WTC11 (cell line): ENCODE measurements around the gene BICD1. TPM values are rescaled to one million over a fixed set of nuclear protein-coding genes. Genes with fewer than 3 reads are reported as not detected.

Source experiments
- ATAC-seq: fragments of 200-7000 bp; cut with Tn5 transposase; 2 replicates; pipeline ENCODE4 v1.10.0; 2021; ENCODE audit warnings: mild to moderate bottlenecking, moderate library complexity
- CTCF ChIA-PET: fragments of 300-600 bp; sonication (Branson Sonifier 250); formaldehyde crosslinking; loops from one replicate; lab custom pipeline; 2021; ENCODE audit warnings: antibody characterized with exemption; lab: Charles Lee
- POLR2A ChIA-PET: fragments of 350-600 bp; sonication (Branson Sonifier 250); formaldehyde crosslinking; loops from one replicate; lab custom pipeline; 2021; ENCODE audit warnings: antibody characterized with exemption; lab: Charles Lee
- DNase-seq: peaks from one replicate; pipeline ENCODE4 v3.0.0; 2021; ENCODE audit warnings: low spot score
- H3K27ac Mint-ChIP-seq: 2 replicates; pipeline ENCODE4 v1.8.0; 2021; ENCODE audit warnings: mixed read lengths
- H3K27me3 Mint-ChIP-seq: 2 replicates; pipeline ENCODE4 v1.8.0; 2021; ENCODE audit warnings: low read depth, mild to moderate bottlenecking, moderate library complexity, mixed read lengths
- H3K36me3 Mint-ChIP-seq: 2 replicates; pipeline ENCODE4 v1.8.0; 2021; ENCODE audit warnings: mixed read lengths
- H3K4me1 Mint-ChIP-seq: 2 replicates; pipeline ENCODE4 v1.8.0; 2022; ENCODE audit warnings: mixed read lengths
- H3K4me3 Mint-ChIP-seq: 2 replicates; pipeline ENCODE4 v1.8.0; 2021; ENCODE audit warnings: mild to moderate bottlenecking, moderate library complexity, mixed read lengths
- H3K9me3 Mint-ChIP-seq: 2 replicates; pipeline ENCODE4 v1.8.0; 2021; ENCODE audit warnings: mixed read lengths
- CREM ChIP-seq: sonication (generic); formaldehyde crosslinking; IDR thresholded peaks from 2 replicates; pipeline ENCODE4 v1.8.1; 2022; ENCODE audit warnings: mild to moderate bottlenecking, missing genetic modification reagents, moderate library complexity
- CTCF ChIP-seq: fragments of 200-600 bp; IDR thresholded peaks from 2 replicates; pipeline ENCODE4 v1.8.0; 2022; ENCODE audit warnings: antibody characterized with exemption
- FOXJ3 ChIP-seq: sonication (generic); formaldehyde crosslinking; IDR thresholded peaks from 2 replicates; pipeline ENCODE4 v1.9.0; 2021; ENCODE audit warnings: missing genetic modification reagents, mild to moderate bottlenecking, borderline replicate concordance
- GTF2I ChIP-seq: fragments of 250-450 bp; sonication (Bioruptor Pico); conservative IDR thresholded peaks from 2 replicates; pipeline ENCODE4 v1.4.0; 2021; ENCODE audit warnings: mild to moderate bottlenecking
- HMGXB4 ChIP-seq: sonication (generic); formaldehyde crosslinking; IDR thresholded peaks from 2 replicates; pipeline ENCODE4 v1.8.1; 2023; ENCODE audit warnings: mild to moderate bottlenecking, moderate library complexity, missing genetic modification reagents
- MAX ChIP-seq: sonication (generic); formaldehyde crosslinking; IDR thresholded peaks from 2 replicates; pipeline ENCODE4 v1.8.0; 2022; ENCODE audit warnings: mild to moderate bottlenecking, missing genetic modification reagents
- OVOL2 ChIP-seq: fragments of 250-450 bp; sonication (Bioruptor Pico); IDR thresholded peaks from 2 replicates; pipeline ENCODE4 v1.9.0; 2021; ENCODE audit warnings: mild to moderate bottlenecking, borderline replicate concordance
- RORB ChIP-seq: fragments of 250-450 bp; sonication (Bioruptor Pico); IDR thresholded peaks from 2 replicates; pipeline ENCODE4 v1.9.0; 2021; ENCODE audit warnings: mild to moderate bottlenecking
- TEAD1 ChIP-seq: sonication (generic); formaldehyde crosslinking; IDR thresholded peaks from 2 replicates; pipeline ENCODE4 v1.8.0; 2022; ENCODE audit warnings: mild to moderate bottlenecking, missing genetic modification reagents
- ZBTB21 ChIP-seq: sonication (generic); formaldehyde crosslinking; IDR thresholded peaks from 2 replicates; pipeline ENCODE4 v1.8.1; 2023; ENCODE audit warnings: mild to moderate bottlenecking, missing genetic modification reagents, borderline replicate concordance
- ZNF121 ChIP-seq: sonication (generic); formaldehyde crosslinking; IDR thresholded peaks from 2 replicates; pipeline ENCODE4 v1.8.0; 2023; ENCODE audit warnings: missing genetic modification reagents
- ZNF532 ChIP-seq: fragments of 250-450 bp; sonication (Bioruptor Pico); IDR thresholded peaks from 2 replicates; pipeline ENCODE4 v1.9.0; 2021; ENCODE audit warnings: mild to moderate bottlenecking, borderline replicate concordance
- total RNA-seq: library from RNA; stranded (reverse); gene quantifications from 3 replicates; pipeline ENCODE4 v1.2.3, GENCODE V29; 2021
- TF ChIP-seq, protein P1 (sequence below): sonication (generic); formaldehyde crosslinking; conservative IDR thresholded peaks from 2 replicates; pipeline ENCODE4 v1.8.1; 2023; ENCODE audit warnings: mild to moderate bottlenecking, low read depth, missing genetic modification reagents, moderate library complexity
- TF ChIP-seq, protein P2 (sequence below): sonication (generic); formaldehyde crosslinking; IDR thresholded peaks from 2 replicates; pipeline ENCODE4 v1.8.1; 2023; ENCODE audit warnings: mild to moderate bottlenecking, missing genetic modification reagents
- TF ChIP-seq, protein P3 (sequence below): fragments of 250-450 bp; sonication (Bioruptor Pico); IDR thresholded peaks from 2 replicates; pipeline ENCODE4 v2.1.2; 2022; ENCODE audit warnings: mild to moderate bottlenecking, moderate library complexity
- TF ChIP-seq, protein P4 (sequence below): sonication (generic); formaldehyde crosslinking; IDR thresholded peaks from 2 replicates; pipeline ENCODE4 v1.8.1; 2023; ENCODE audit warnings: mild to moderate bottlenecking, missing genetic modification reagents

The BICD1 gene
- total RNA-seq, 1 experiment from 2014 or later = 69.4 TPM

GRCh38 chr12:32418903-32419519 is 312.4 kb downstream of the BICD1 start (continued):
- TF ChIP-seq, protein P1, sequence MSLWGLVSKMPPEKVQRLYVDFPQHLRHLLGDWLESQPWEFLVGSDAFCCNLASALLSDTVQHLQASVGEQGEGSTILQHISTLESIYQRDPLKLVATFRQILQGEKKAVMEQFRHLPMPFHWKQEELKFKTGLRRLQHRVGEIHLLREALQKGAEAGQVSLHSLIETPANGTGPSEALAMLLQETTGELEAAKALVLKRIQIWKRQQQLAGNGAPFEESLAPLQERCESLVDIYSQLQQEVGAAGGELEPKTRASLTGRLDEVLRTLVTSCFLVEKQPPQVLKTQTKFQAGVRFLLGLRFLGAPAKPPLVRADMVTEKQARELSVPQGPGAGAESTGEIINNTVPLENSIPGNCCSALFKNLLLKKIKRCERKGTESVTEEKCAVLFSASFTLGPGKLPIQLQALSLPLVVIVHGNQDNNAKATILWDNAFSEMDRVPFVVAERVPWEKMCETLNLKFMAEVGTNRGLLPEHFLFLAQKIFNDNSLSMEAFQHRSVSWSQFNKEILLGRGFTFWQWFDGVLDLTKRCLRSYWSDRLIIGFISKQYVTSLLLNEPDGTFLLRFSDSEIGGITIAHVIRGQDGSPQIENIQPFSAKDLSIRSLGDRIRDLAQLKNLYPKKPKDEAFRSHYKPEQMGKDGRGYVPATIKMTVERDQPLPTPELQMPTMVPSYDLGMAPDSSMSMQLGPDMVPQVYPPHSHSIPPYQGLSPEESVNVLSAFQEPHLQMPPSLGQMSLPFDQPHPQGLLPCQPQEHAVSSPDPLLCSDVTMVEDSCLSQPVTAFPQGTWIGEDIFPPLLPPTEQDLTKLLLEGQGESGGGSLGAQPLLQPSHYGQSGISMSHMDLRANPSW = no peak
- TF ChIP-seq FOXJ3 (CRISPR knock-in tag) (no peak), HMGXB4 (CRISPR knock-in tag) (no peak)
- TF ChIP-seq, protein P2, sequence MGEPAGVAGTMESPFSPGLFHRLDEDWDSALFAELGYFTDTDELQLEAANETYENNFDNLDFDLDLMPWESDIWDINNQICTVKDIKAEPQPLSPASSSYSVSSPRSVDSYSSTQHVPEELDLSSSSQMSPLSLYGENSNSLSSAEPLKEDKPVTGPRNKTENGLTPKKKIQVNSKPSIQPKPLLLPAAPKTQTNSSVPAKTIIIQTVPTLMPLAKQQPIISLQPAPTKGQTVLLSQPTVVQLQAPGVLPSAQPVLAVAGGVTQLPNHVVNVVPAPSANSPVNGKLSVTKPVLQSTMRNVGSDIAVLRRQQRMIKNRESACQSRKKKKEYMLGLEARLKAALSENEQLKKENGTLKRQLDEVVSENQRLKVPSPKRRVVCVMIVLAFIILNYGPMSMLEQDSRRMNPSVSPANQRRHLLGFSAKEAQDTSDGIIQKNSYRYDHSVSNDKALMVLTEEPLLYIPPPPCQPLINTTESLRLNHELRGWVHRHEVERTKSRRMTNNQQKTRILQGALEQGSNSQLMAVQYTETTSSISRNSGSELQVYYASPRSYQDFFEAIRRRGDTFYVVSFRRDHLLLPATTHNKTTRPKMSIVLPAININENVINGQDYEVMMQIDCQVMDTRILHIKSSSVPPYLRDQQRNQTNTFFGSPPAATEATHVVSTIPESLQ (CRISPR knock-in tag) = no peak

GRCh38 chr12:32419520-32419960 is 312.9 kb downstream of the BICD1 start:
- peaks cover 14% of the 10 kb centered on the region for H3K9me3 Mint-ChIP-seq
- H3K4me3 Mint-ChIP-seq = no peak overlapping the region
- no peak for TF ChIP-seq ZNF121 (CRISPR knock-in tag)
- TF ChIP-seq ZNF532 (CRISPR knock-in tag) = no peak
- TF ChIP-seq RORB = no peak
- ATAC-seq (peak; percentile 63), DNase-seq (no peak)
- H3K36me3 Mint-ChIP-seq = peaks cover 24% of the 10 kb centered on the region
- peak overlapping the region; percentile 79; the same call in 1 of the 2 replicates for H3K27ac Mint-ChIP-seq
- ChIA-PET CTCF (no interaction called here), POLR2A (interaction anchor here (0.5 kb wide), 1 partner anchor 45 kb away, joined by 6 read pairs; no protein-coding TSS in a partner anchor)
- peaks cover 57% of the 10 kb centered on the region for H3K4me1 Mint-ChIP-seq
- no peaks in the 10 kb centered on the region for H3K27me3 Mint-ChIP-seq

GRCh38 chr12:32420356-32420755 is 313.7 kb downstream of the BICD1 start:
- CTCF ChIA-PET = interaction anchor here (0.5 kb wide), 1 partner anchor 12 kb away, joined by 3 read pairs; no protein-coding TSS in a partner anchor
- H3K9me3 Mint-ChIP-seq = peaks cover 18% of the 10 kb centered on the region
- H3K4me3 Mint-ChIP-seq = no peak overlapping the region
- H3K4me1 Mint-ChIP-seq = peaks cover 57% of the 10 kb centered on the region
- DNase-seq (no peak), ATAC-seq (no peak)
- H3K27me3 Mint-ChIP-seq = no peaks in the 10 kb centered on the region
- H3K36me3 Mint-ChIP-seq = peaks cover 32% of the 10 kb centered on the region
- peak overlapping the region; percentile 79 for H3K27ac Mint-ChIP-seq
- POLR2A ChIA-PET = interaction anchor here (0.5 kb wide), 1 partner anchor 45 kb away, joined by 6 read pairs; no protein-coding TSS in a partner anchor
- TF ChIP-seq CREM (CRISPR knock-in tag) (no peak), ZBTB21 (no peak), OVOL2 (no peak), TEAD1 (no peak), MAX (CRISPR knock-in tag) (no peak), GTF2I (CRISPR knock-in tag) (no peak), CTCF (no peak)
- TF ChIP-seq, protein P3, sequence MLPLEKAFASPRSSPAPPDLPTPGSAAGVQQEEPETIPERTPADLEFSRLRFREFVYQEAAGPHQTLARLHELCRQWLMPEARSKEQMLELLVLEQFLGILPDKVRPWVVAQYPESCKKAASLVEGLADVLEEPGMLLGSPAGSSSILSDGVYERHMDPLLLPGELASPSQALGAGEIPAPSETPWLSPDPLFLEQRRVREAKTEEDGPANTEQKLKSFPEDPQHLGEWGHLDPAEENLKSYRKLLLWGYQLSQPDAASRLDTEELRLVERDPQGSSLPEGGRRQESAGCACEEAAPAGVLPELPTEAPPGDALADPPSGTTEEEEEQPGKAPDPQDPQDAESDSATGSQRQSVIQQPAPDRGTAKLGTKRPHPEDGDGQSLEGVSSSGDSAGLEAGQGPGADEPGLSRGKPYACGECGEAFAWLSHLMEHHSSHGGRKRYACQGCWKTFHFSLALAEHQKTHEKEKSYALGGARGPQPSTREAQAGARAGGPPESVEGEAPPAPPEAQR = no peak
- TF ChIP-seq, protein P4, sequence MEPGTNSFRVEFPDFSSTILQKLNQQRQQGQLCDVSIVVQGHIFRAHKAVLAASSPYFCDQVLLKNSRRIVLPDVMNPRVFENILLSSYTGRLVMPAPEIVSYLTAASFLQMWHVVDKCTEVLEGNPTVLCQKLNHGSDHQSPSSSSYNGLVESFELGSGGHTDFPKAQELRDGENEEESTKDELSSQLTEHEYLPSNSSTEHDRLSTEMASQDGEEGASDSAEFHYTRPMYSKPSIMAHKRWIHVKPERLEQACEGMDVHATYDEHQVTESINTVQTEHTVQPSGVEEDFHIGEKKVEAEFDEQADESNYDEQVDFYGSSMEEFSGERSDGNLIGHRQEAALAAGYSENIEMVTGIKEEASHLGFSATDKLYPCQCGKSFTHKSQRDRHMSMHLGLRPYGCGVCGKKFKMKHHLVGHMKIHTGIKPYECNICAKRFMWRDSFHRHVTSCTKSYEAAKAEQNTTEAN (CRISPR knock-in tag) = no peak
